GM23338 (cell line): ENCODE data around the gene NF1. TPM values are rescaled to one million over a fixed set of nuclear protein-coding genes. Genes with fewer than 3 reads are reported as not detected.

Source experiments
- ATAC-seq: fragments of 200-7000 bp; cut with Tn5 transposase; 3 replicates; pipeline ENCODE4 v1.9.1; 2020
- DNase-seq: peaks from one replicate; pipeline ENCODE4 v3.0.0-alpha.2; 2015; ENCODE audit warnings: low spot score
- H2AFZ ChIP-seq: fragments of 200-600 bp; sonication (generic); 2 replicates; pipeline ENCODE4 v1.8.0; 2016; ENCODE audit warnings: antibody characterized with exemption, mild to moderate bottlenecking, moderate library complexity
- H3F3A ChIP-seq: fragments of 200-600 bp; sonication (generic); replicated peaks from 2 replicates; pipeline ENCODE4 v1.8.0; 2017; ENCODE audit warnings: antibody characterized with exemption, mixed run types, low read depth
- H3K27ac ChIP-seq: fragments of 200-600 bp; sonication (generic); 2 replicates; pipeline ENCODE4 v1.6.1; 2016; ENCODE audit warnings: low read depth
- H3K27me3 ChIP-seq: fragments of 200-600 bp; sonication (generic); 2 replicates; pipeline ENCODE4 v1.8.0; 2016; ENCODE audit warnings: mild to moderate bottlenecking, mixed run types, moderate library complexity; ENCODE audit not compliant: insufficient read depth
- H3K36me3 ChIP-seq: fragments of 200-600 bp; sonication (generic); 2 replicates; pipeline ENCODE4 v1.8.0; 2016; ENCODE audit warnings: mild to moderate bottlenecking; ENCODE audit not compliant: insufficient read depth
- H3K4me1 ChIP-seq: fragments of 200-600 bp; sonication (generic); 2 replicates; pipeline ENCODE4 v1.8.0; 2016; ENCODE audit warnings: mild to moderate bottlenecking, moderate library complexity; ENCODE audit not compliant: insufficient read depth
- H3K4me2 ChIP-seq: fragments of 200-600 bp; sonication (generic); 2 replicates; pipeline ENCODE4 v1.7.1; 2017; ENCODE audit warnings: mixed run types
- H3K4me3 ChIP-seq: fragments of 200-600 bp; sonication (generic); 2 replicates; pipeline ENCODE4 v1.6.1; 2016; ENCODE audit warnings: mixed run types
- H3K79me2 ChIP-seq: fragments of 200-600 bp; sonication (generic); replicated peaks from 2 replicates; pipeline ENCODE4 v1.8.0; 2017; ENCODE audit warnings: mild to moderate bottlenecking; ENCODE audit not compliant: insufficient read depth
- H3K9me2 ChIP-seq: fragments of 200-600 bp; sonication (generic); 2 replicates; pipeline ENCODE4 v1.8.0; 2017; ENCODE audit not compliant: insufficient read depth
- H4K20me1 ChIP-seq: fragments of 200-600 bp; sonication (generic); replicated peaks from 2 replicates; pipeline ENCODE4 v1.8.0; 2017; ENCODE audit warnings: mild to moderate bottlenecking; ENCODE audit not compliant: insufficient read depth
- H3K27ac Mint-ChIP-seq: 2 replicates; pipeline ENCODE4 v1.8.0; 2020; ENCODE audit warnings: inconsistent platforms, mild to moderate bottlenecking, moderate library complexity, mixed read lengths
- H3K27me3 Mint-ChIP-seq: 3 replicates; pipeline ENCODE4 v1.8.0; 2022; ENCODE audit warnings: low read depth, mild to moderate bottlenecking, moderate library complexity, mixed read lengths, inconsistent platforms; ENCODE audit not compliant: insufficient read depth, poor library complexity
- H3K36me3 Mint-ChIP-seq: 3 replicates; pipeline ENCODE4 v1.8.0; 2021; ENCODE audit warnings: low read depth, mild to moderate bottlenecking, inconsistent platforms, moderate library complexity, mixed read lengths
- H3K4me1 Mint-ChIP-seq: 3 replicates; pipeline ENCODE4 v1.8.0; 2020; ENCODE audit warnings: mild to moderate bottlenecking, inconsistent platforms, mixed read lengths
- H3K4me3 Mint-ChIP-seq: 3 replicates; pipeline ENCODE4 v1.8.0; 2021; ENCODE audit warnings: moderate library complexity, mild to moderate bottlenecking, inconsistent platforms, mixed read lengths
- H3K9me3 Mint-ChIP-seq: 3 replicates; pipeline ENCODE4 v1.8.0; 2020; ENCODE audit warnings: moderate library complexity, mild to moderate bottlenecking, inconsistent platforms, mixed read lengths
- CREB1 ChIP-seq: fragments of 250-450 bp; sonication (Bioruptor Pico); IDR thresholded peaks from 2 replicates; pipeline ENCODE4 v1.5.0; 2020; ENCODE audit warnings: low read depth, mild to moderate bottlenecking, moderate library complexity
- CTCF ChIP-seq, 2 experiments: fragments of 200-600 bp in 1 of 2; sonication (generic) in 1 of 2; conservative IDR thresholded peaks; 2 replicates each; pipeline versions ENCODE4 v1.5.1 to v1.6.1; 2016 to 2017; ENCODE audit warnings: antibody characterized with exemption in 2 of 2, low read depth in 2 of 2, mild to moderate bottlenecking in 2 of 2, moderate library complexity in 1 of 2
- EZH2 ChIP-seq: fragments of 200-600 bp; sonication (generic); IDR thresholded peaks from one replicate; pipeline ENCODE4 v1.8.0; 2017; ENCODE audit warnings: antibody characterized with exemption, mild to moderate bottlenecking, low read depth; ENCODE audit not compliant: unreplicated experiment
- EZH2phosphoT487 ChIP-seq: fragments of 200-600 bp; sonication (generic); IDR thresholded peaks from one replicate; pipeline ENCODE4 v1.8.1; 2018; ENCODE audit warnings: antibody characterized with exemption; ENCODE audit not compliant: unreplicated experiment
- JUNB ChIP-seq: IDR thresholded peaks from one replicate; pipeline ENCODE4 v1.6.1; 2016; ENCODE audit warnings: antibody characterized with exemption; ENCODE audit not compliant: unreplicated experiment
- NANOG ChIP-seq: IDR thresholded peaks from 2 replicates; pipeline ENCODE4 v1.6.1; 2016; ENCODE audit warnings: antibody characterized with exemption, borderline replicate concordance
- POLR2AphosphoS5 ChIP-seq: IDR thresholded peaks from 2 replicates; pipeline ENCODE4 v1.6.1; 2016; ENCODE audit warnings: antibody characterized with exemption, low read depth
- STAT1 ChIP-seq: IDR thresholded peaks from one replicate; pipeline ENCODE4 v1.6.1; 2016; ENCODE audit warnings: antibody characterized with exemption; ENCODE audit not compliant: unreplicated experiment
- ZNF114 ChIP-seq: fragments of 250-450 bp; sonication (Bioruptor Pico); IDR thresholded peaks from 2 replicates; pipeline ENCODE4 v1.5.0; 2020; ENCODE audit warnings: mild to moderate bottlenecking, moderate library complexity
- ZNF331 ChIP-seq: fragments of 250-450 bp; sonication (Bioruptor Pico); IDR thresholded peaks from 2 replicates; pipeline ENCODE4 v1.5.0; 2020; ENCODE audit warnings: low read depth, mild to moderate bottlenecking, moderate library complexity
- polyA plus RNA-seq: library from polyadenylated mRNA; unstranded; fragments of >200 nt; fragmentation: Nextera tagmentation; extraction: Ambion mirVana; gene quantifications from 2 replicates; pipeline ENCODE4 v1.2.1, GENCODE V29; 2016
- total RNA-seq: library from RNA; depleted of rRNA; stranded (reverse); fragments of >200 nt; shearing (Covaris generic); gene quantifications from 2 replicates; pipeline ENCODE4 v1.2.3, GENCODE V29; 2014
- TF ChIP-seq, protein P1 (sequence below): IDR thresholded peaks from 2 replicates; pipeline ENCODE4 v1.6.1; 2016; ENCODE audit warnings: antibody characterized with exemption
- TF ChIP-seq, protein P2 (sequence below): fragments of 250-450 bp; sonication (Bioruptor Pico); IDR thresholded peaks from 2 replicates; pipeline ENCODE4 v1.5.0; 2020; ENCODE audit warnings: mild to moderate bottlenecking, moderate library complexity
- TF ChIP-seq, protein P3 (sequence below): IDR thresholded peaks from one replicate; pipeline ENCODE4 v1.6.1; 2018; ENCODE audit warnings: antibody characterized with exemption; ENCODE audit not compliant: unreplicated experiment

The NF1 gene
- total and polyA plus RNA-seq, 2 experiments from 2014 or later = 16.3 to 49.7 TPM

GRCh38 chr17:31398381-31399311 lies 303.9 kb downstream of the NF1 start:
- no peak overlapping the region for H3K4me3 ChIP-seq
- peaks cover 21% of the 10 kb centered on the region for H3K27me3 Mint-ChIP-seq
- H3F3A ChIP-seq = no peaks in the 10 kb centered on the region
- no peaks in the 10 kb centered on the region for H3K36me3 ChIP-seq
- DNase-seq = no peak
- H3K9me2 ChIP-seq = 0 out of 2 replicates have a peak, but pooled peaks cover 4% of the 10 kb centered on the region
- no peaks in the 10 kb centered on the region; the same call in 1 of the 2 replicates for H4K20me1 ChIP-seq
- H3K4me1 Mint-ChIP-seq = no peaks in the 10 kb centered on the region; the same call in 2 of the 3 replicates
- H3K27me3 ChIP-seq = peaks cover under 1% of the 10 kb centered on the region; the same call in 1 of the 2 replicates
- H3K4me2 ChIP-seq = no peak overlapping the region
- no peak overlapping the region for H3K27ac Mint-ChIP-seq
- TF ChIP-seq, protein P1, sequence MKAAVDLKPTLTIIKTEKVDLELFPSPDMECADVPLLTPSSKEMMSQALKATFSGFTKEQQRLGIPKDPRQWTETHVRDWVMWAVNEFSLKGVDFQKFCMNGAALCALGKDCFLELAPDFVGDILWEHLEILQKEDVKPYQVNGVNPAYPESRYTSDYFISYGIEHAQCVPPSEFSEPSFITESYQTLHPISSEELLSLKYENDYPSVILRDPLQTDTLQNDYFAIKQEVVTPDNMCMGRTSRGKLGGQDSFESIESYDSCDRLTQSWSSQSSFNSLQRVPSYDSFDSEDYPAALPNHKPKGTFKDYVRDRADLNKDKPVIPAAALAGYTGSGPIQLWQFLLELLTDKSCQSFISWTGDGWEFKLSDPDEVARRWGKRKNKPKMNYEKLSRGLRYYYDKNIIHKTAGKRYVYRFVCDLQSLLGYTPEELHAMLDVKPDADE = no peak
- TF ChIP-seq, protein P2, sequence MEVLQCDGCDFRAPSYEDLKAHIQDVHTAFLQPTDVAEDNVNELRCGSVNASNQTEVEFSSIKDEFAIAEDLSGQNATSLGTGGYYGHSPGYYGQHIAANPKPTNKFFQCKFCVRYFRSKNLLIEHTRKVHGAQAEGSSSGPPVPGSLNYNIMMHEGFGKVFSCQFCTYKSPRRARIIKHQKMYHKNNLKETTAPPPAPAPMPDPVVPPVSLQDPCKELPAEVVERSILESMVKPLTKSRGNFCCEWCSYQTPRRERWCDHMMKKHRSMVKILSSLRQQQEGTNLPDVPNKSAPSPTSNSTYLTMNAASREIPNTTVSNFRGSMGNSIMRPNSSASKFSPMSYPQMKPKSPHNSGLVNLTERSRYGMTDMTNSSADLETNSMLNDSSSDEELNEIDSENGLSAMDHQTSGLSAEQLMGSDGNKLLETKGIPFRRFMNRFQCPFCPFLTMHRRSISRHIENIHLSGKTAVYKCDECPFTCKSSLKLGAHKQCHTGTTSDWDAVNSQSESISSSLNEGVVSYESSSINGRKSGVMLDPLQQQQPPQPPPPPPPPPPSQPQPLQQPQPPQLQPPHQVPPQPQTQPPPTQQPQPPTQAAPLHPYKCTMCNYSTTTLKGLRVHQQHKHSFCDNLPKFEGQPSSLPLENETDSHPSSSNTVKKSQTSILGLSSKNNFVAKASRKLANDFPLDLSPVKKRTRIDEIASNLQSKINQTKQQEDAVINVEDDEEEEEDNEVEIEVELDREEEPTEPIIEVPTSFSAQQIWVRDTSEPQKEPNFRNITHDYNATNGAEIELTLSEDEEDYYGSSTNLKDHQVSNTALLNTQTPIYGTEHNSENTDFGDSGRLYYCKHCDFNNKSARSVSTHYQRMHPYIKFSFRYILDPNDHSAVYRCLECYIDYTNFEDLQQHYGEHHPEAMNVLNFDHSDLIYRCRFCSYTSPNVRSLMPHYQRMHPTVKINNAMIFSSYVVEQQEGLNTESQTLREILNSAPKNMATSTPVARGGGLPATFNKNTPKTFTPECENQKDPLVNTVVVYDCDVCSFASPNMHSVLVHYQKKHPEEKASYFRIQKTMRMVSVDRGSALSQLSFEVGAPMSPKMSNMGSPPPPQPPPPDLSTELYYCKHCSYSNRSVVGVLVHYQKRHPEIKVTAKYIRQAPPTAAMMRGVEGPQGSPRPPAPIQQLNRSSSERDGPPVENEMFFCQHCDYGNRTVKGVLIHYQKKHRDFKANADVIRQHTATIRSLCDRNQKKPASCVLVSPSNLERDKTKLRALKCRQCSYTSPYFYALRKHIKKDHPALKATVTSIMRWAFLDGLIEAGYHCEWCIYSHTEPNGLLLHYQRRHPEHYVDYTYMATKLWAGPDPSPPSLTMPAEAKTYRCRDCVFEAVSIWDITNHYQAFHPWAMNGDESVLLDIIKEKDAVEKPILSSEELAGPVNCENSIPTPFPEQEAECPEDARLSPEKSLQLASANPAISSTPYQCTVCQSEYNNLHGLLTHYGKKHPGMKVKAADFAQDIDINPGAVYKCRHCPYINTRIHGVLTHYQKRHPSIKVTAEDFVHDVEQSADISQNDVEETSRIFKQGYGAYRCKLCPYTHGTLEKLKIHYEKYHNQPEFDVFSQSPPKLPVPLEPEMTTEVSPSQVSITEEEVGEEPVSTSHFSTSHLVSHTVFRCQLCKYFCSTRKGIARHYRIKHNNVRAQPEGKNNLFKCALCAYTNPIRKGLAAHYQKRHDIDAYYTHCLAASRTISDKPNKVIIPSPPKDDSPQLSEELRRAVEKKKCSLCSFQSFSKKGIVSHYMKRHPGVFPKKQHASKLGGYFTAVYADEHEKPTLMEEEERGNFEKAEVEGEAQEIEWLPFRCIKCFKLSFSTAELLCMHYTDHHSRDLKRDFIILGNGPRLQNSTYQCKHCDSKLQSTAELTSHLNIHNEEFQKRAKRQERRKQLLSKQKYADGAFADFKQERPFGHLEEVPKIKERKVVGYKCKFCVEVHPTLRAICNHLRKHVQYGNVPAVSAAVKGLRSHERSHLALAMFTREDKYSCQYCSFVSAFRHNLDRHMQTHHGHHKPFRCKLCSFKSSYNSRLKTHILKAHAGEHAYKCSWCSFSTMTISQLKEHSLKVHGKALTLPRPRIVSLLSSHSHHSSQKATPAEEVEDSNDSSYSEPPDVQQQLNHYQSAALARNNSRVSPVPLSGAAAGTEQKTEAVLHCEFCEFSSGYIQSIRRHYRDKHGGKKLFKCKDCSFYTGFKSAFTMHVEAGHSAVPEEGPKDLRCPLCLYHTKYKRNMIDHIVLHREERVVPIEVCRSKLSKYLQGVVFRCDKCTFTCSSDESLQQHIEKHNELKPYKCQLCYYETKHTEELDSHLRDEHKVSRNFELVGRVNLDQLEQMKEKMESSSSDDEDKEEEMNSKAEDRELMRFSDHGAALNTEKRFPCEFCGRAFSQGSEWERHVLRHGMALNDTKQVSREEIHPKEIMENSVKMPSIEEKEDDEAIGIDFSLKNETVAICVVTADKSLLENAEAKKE (CRISPR knock-in tag) = no peak
- TF ChIP-seq STAT1 (no peak), NANOG (no peak), EZH2 (no peak), EZH2phosphoT487 (no peak), POLR2AphosphoS5 (no peak), ZNF331 (CRISPR knock-in tag) (no peak), CTCF (conservative IDR thresholded peaks at IDR 0.05; ENCODE audit: low read depth in 2 of 2) (no peak), JUNB (no peak), ZNF114 (CRISPR knock-in tag) (no peak), CREB1 (CRISPR knock-in tag) (no peak)
- TF ChIP-seq, protein P3, sequence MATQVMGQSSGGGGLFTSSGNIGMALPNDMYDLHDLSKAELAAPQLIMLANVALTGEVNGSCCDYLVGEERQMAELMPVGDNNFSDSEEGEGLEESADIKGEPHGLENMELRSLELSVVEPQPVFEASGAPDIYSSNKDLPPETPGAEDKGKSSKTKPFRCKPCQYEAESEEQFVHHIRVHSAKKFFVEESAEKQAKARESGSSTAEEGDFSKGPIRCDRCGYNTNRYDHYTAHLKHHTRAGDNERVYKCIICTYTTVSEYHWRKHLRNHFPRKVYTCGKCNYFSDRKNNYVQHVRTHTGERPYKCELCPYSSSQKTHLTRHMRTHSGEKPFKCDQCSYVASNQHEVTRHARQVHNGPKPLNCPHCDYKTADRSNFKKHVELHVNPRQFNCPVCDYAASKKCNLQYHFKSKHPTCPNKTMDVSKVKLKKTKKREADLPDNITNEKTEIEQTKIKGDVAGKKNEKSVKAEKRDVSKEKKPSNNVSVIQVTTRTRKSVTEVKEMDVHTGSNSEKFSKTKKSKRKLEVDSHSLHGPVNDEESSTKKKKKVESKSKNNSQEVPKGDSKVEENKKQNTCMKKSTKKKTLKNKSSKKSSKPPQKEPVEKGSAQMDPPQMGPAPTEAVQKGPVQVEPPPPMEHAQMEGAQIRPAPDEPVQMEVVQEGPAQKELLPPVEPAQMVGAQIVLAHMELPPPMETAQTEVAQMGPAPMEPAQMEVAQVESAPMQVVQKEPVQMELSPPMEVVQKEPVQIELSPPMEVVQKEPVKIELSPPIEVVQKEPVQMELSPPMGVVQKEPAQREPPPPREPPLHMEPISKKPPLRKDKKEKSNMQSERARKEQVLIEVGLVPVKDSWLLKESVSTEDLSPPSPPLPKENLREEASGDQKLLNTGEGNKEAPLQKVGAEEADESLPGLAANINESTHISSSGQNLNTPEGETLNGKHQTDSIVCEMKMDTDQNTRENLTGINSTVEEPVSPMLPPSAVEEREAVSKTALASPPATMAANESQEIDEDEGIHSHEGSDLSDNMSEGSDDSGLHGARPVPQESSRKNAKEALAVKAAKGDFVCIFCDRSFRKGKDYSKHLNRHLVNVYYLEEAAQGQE = no peak
- no peak overlapping the region for H2AFZ ChIP-seq
- no peak overlapping the region for H3K4me3 Mint-ChIP-seq
- ATAC-seq = no peak
- H3K79me2 ChIP-seq = no peaks in the 10 kb centered on the region
- no peaks in the 10 kb centered on the region for H3K9me3 Mint-ChIP-seq
- no peak overlapping the region for H3K27ac ChIP-seq
- H3K4me1 ChIP-seq = no peaks in the 10 kb centered on the region; the same call in 1 of the 2 replicates
- no peaks in the 10 kb centered on the region for H3K36me3 Mint-ChIP-seq
